H1 (cell line): ENCODE measurements around the gene SLC6A6. TPM values are rescaled to one million over a fixed set of nuclear protein-coding genes. Genes with fewer than 3 reads are reported as not detected.

Experiments
- CTCF ChIA-PET: fragments of 300-600 bp; sonication (Branson Sonifier 250); formaldehyde crosslinking; loops from one replicate; lab custom pipeline; 2021; ENCODE audit not compliant: partially characterized antibody; lab: Charles Lee
- POLR2A ChIA-PET: fragments of 300-600 bp; sonication (Branson Sonifier 250); formaldehyde crosslinking; loops from one replicate; lab custom pipeline; 2021; ENCODE audit warnings: inconsistent platforms; ENCODE audit not compliant: partially characterized antibody; lab: Charles Lee
- DNase-seq, 2 experiments: peaks; one replicate each; pipeline versions ENCODE4 v3.0.0 to v3.0.0-alpha.2; 2010 to 2022; ENCODE audit warnings: low spot score in 2 of 2, low read depth in 1 of 2, mixed read lengths in 1 of 2
- FAIRE-seq: peaks from 2 replicates; lab custom pipeline; 2011; peaks lifted over from hg19 to GRCh38; lab: Jason Lieb, UNC
- H2AFZ ChIP-seq: 2 replicates; pipeline ENCODE4 v1.8.1; 2012; ENCODE audit warnings: low read length, inconsistent platforms
- H2AK5ac ChIP-seq: 2 replicates; pipeline ENCODE4 v1.6.1; 2013; ENCODE audit warnings: low read depth, low read length
- H2BK120ac ChIP-seq: replicated peaks from 2 replicates; pipeline ENCODE3; 2013; ENCODE audit warnings: low read depth, low read length, inconsistent platforms
- H2BK12ac ChIP-seq: 2 replicates; pipeline ENCODE4 v1.6.1; 2013; ENCODE audit warnings: low read depth, low read length
- H2BK15ac ChIP-seq: 2 replicates; pipeline ENCODE4 v1.6.1; 2013; ENCODE audit warnings: low read length
- H2BK20ac ChIP-seq: 2 replicates; pipeline ENCODE4 v1.6.1; 2013; ENCODE audit warnings: low read length
- H2BK5ac ChIP-seq: 2 replicates; pipeline ENCODE4 v1.6.1; 2013; ENCODE audit warnings: low read depth, low read length
- H3K14ac ChIP-seq: 2 replicates; pipeline ENCODE4 v1.6.1; 2013; ENCODE audit warnings: inconsistent platforms; ENCODE audit not compliant: insufficient read length
- H3K18ac ChIP-seq: 2 replicates; pipeline ENCODE4 v1.6.1; 2013; ENCODE audit warnings: low read length; ENCODE audit errors: extremely low read depth
- H3K23ac ChIP-seq: 2 replicates; pipeline ENCODE4 v1.6.1; 2013; ENCODE audit warnings: inconsistent platforms; ENCODE audit not compliant: insufficient read length
- H3K23me2 ChIP-seq: 2 replicates; pipeline ENCODE4 v1.6.1; 2013; ENCODE audit warnings: low read depth, low read length
- H3K27ac ChIP-seq: 2 replicates; pipeline ENCODE4 v1.6.1; 2011; ENCODE audit warnings: low read depth, low read length, inconsistent platforms
- H3K27me3 ChIP-seq, 4 experiments: replicated peaks in 1 of 4; 1 replicate in 1 of 4; 2 replicates in 3 of 4; pipeline versions ENCODE4 v1.6.1 to v1.8.1; 2011 to 2013; ENCODE audit warnings: low read length in 3 of 4, mild to moderate bottlenecking in 3 of 4, inconsistent platforms in 2 of 4, mixed read lengths in 2 of 4, moderate library complexity in 1 of 4; ENCODE audit not compliant: control insufficient read depth in 3 of 4, insufficient read depth in 3 of 4; ENCODE audit errors: extremely low read depth in 1 of 4
- H3K36me3 ChIP-seq, 4 experiments: 2 replicates each; pipeline versions ENCODE4 v1.6.1 to v1.8.1; 2011 to 2013; ENCODE audit warnings: mild to moderate bottlenecking in 4 of 4, low read length in 3 of 4, moderate library complexity in 2 of 4, control low read depth in 1 of 4, inconsistent platforms in 1 of 4; ENCODE audit not compliant: insufficient read depth in 4 of 4, control insufficient read depth in 2 of 4
- H3K4ac ChIP-seq: replicated peaks from 2 replicates; pipeline ENCODE3; 2013; ENCODE audit warnings: low read length, low read depth, mixed read lengths, inconsistent platforms; ENCODE audit not compliant: insufficient read length
- H3K4me1 ChIP-seq, 4 experiments: replicated peaks in 1 of 4; 1 replicate in 1 of 4; 2 replicates in 3 of 4; pipeline versions ENCODE4 v1.6.1 to v1.8.1; 2011 to 2013; ENCODE audit warnings: low read length in 3 of 4, inconsistent platforms in 2 of 4, mixed read lengths in 1 of 4; ENCODE audit not compliant: insufficient read depth in 4 of 4, control insufficient read depth in 3 of 4
- H3K4me2 ChIP-seq, 2 experiments: 2 replicates each; pipeline versions ENCODE4 v1.6.1 to v1.8.1; 2011 to 2013; ENCODE audit warnings: low read depth in 2 of 2, low read length in 2 of 2, control low read depth in 1 of 2, inconsistent platforms in 1 of 2, mild to moderate bottlenecking in 1 of 2; ENCODE audit not compliant: insufficient read depth in 1 of 2
- H3K4me3 ChIP-seq, 4 experiments: fragments of 200-600, 300-600 bp in 1 of 4; sonication (generic), shearing (Covaris generic), sonication (Bioruptor Twin) in 1 of 4; 2 replicates each; pipeline versions ENCODE4 v1.5.1 to v1.8.1; 2011 to 2016; ENCODE audit warnings: low read length in 4 of 4, low read depth in 3 of 4, control low read depth in 2 of 4, inconsistent platforms in 2 of 4, mild to moderate bottlenecking in 2 of 4, mixed read lengths in 1 of 4, moderate library complexity in 1 of 4; ENCODE audit not compliant: insufficient read depth in 2 of 4; ENCODE audit errors: extremely low read depth in 1 of 4
- H3K56ac ChIP-seq: replicated peaks from 2 replicates; pipeline ENCODE3; 2013; ENCODE audit warnings: low read depth, mild to moderate bottlenecking, mixed read lengths, low read length, inconsistent platforms; ENCODE audit not compliant: insufficient read length
- H3K79me1 ChIP-seq: 2 replicates; pipeline ENCODE4 v1.6.1; 2013; ENCODE audit warnings: low read depth, low read length, control low read depth
- H3K79me2 ChIP-seq, 2 experiments: 2 replicates each; pipeline versions ENCODE4 v1.6.1 to v1.8.1; 2012 to 2013; ENCODE audit warnings: low read length in 2 of 2, mild to moderate bottlenecking in 2 of 2, inconsistent platforms in 1 of 2; ENCODE audit not compliant: insufficient read depth in 2 of 2, control insufficient read depth in 1 of 2
- H3K9ac ChIP-seq, 4 experiments: replicated peaks in 1 of 4; 1 replicate in 1 of 4; 2 replicates in 3 of 4; pipeline versions ENCODE4 v1.6.1 to v1.8.1; 2011 to 2013; ENCODE audit warnings: low read depth in 3 of 4, low read length in 3 of 4, control low read depth in 2 of 4, mild to moderate bottlenecking in 2 of 4, moderate library complexity in 2 of 4, inconsistent platforms in 1 of 4; ENCODE audit errors: extremely low read depth in 1 of 4
- H3K9me3 ChIP-seq, 2 experiments: 2 replicates each; pipeline versions ENCODE4 v1.6.1 to v1.8.1; 2012 to 2013; ENCODE audit warnings: mild to moderate bottlenecking in 2 of 2, moderate library complexity in 2 of 2, control low read depth in 1 of 2, inconsistent platforms in 1 of 2, low read depth in 1 of 2, low read length in 1 of 2, mixed read lengths in 1 of 2; ENCODE audit not compliant: insufficient read depth in 2 of 2
- H4K20me1 ChIP-seq, 2 experiments: replicated peaks in 1 of 2; 2 replicates each; pipeline versions ENCODE3 to v1.8.1; 2011 to 2013; ENCODE audit warnings: inconsistent platforms in 2 of 2, low read length in 2 of 2, mild to moderate bottlenecking in 1 of 2; ENCODE audit not compliant: insufficient read depth in 2 of 2, control insufficient read depth in 1 of 2
- H4K5ac ChIP-seq: 2 replicates; pipeline ENCODE4 v1.6.1; 2013; ENCODE audit warnings: low read length, low read depth, mixed read lengths, inconsistent platforms; ENCODE audit not compliant: insufficient read length
- H4K8ac ChIP-seq: 2 replicates; pipeline ENCODE4 v1.8.0; 2013; ENCODE audit warnings: mild to moderate bottlenecking, moderate library complexity, low read length, inconsistent platforms; ENCODE audit not compliant: insufficient read depth; ENCODE audit errors: extremely low read depth
- H4K91ac ChIP-seq: replicated peaks from 2 replicates; pipeline ENCODE3; 2013; ENCODE audit warnings: low read length, mixed read lengths, inconsistent platforms; ENCODE audit not compliant: insufficient read length
- POU5F1 ChIP-seq: IDR thresholded peaks from 2 replicates; pipeline ENCODE4 v1.6.1; 2011; ENCODE audit warnings: low read depth, mild to moderate bottlenecking, low read length, moderate library complexity
- WGBS, 2 experiments: shearing (Covaris generic) in 1 of 2; methylation state at CpG; one replicate each; pipeline versions ENCODE4 v1.1.6 to v1.1.7; 2013 to 2015; ENCODE audit warnings: low lambda C conversion rate in 2 of 2, mixed read lengths in 2 of 2, inconsistent platforms in 1 of 2, low coverage in 1 of 2, missing lambda C conversion rate in 1 of 2; ENCODE audit not compliant: insufficient replicate concordance in 2 of 2, insufficient coverage in 1 of 2, insufficient read length in 1 of 2; ENCODE audit errors: extremely low coverage in 1 of 2, missing lambda C conversion rate in 1 of 2; 5-methylcytosine and 5-hydroxymethylcytosine counted together
- polyA plus RNA-seq, 7 experiments: library from polyadenylated mRNA; depleted of rRNA in 3 of 7; stranded (reverse) in 5 of 7; unstranded in 2 of 7; fragments of >200 nt in 5 of 7; fragments of 200-250 nt in 2 of 7; gene quantifications; 1 replicate in 5 of 7; 2 replicates in 1 of 7; 4 replicates in 1 of 7; pipeline versions ENCODE4 v1.2.1 to v1.2.3, GENCODE V29; 2011 to 2013; ENCODE audit warnings: missing spikeins in 2 of 7, mixed read lengths in 2 of 7
- total RNA-seq: library from RNA; stranded (reverse); fragmentation: NEBNext Ultra II Directional; extraction: Animal tissue kit (Norgen Biotek cat#: 25700); gene quantifications from 2 replicates; pipeline ENCODE4 v1.2.1, GENCODE V29; 2021

SLC6A6 gene
- total and polyA plus RNA-seq, 2 of the 8 experiments (the other 6 are each of a cell fraction or from before 2014, with no cell fraction given): 66.2 to 144 TPM

- ChIA-PET POLR2A (no interaction called here), CTCF (interaction anchor here (0.7 to 1.8 kb wide), 2 partner anchors 9 to 268 kb away, joined by 4 read pairs; no protein-coding TSS in a partner anchor)
- H3K36me3 ChIP-seq: peaks cover 13 to 59% (median 46%) of the 10 kb centered on the region in 4 experiments
- H4K91ac ChIP-seq: no peak overlapping the region
- H3K27ac ChIP-seq: no peak overlapping the region
- H2BK20ac ChIP-seq: no peak overlapping the region
- no peak overlapping the region for H3K18ac ChIP-seq
- H2BK5ac ChIP-seq: no peak overlapping the region
- H2BK120ac ChIP-seq: no peak overlapping the region
- no peak overlapping the region for H3K56ac ChIP-seq
- no peak overlapping the region for H4K5ac ChIP-seq
- H2AFZ ChIP-seq: no peak overlapping the region
- H3K9me3 ChIP-seq: no peaks in the 10 kb centered on the region
- H4K20me1 ChIP-seq: peaks cover 0 to 4% of the 10 kb centered on the region in 2 experiments
- H2BK15ac ChIP-seq: no peak overlapping the region
- H3K14ac ChIP-seq: no peak overlapping the region
- no peaks in the 10 kb centered on the region for H3K79me2 ChIP-seq
- H3K23ac ChIP-seq: no peak overlapping the region
- TF ChIP-seq POU5F1: no peak
- no peak for FAIRE-seq
- 90% methylated on average over 10 of the region's 10 CpGs; no CpG with 5 or more reads in 1 of the 2 experiments for WGBS, 2 experiments
- no peak overlapping the region for H2BK12ac ChIP-seq
- H2AK5ac ChIP-seq: no peak overlapping the region
- H3K79me1 ChIP-seq: peaks cover 3% of the 10 kb centered on the region; the same call in 1 of the 2 replicates
- H3K4me1 ChIP-seq: peaks cover 0 to 2% (median 0%) of the 10 kb centered on the region in 4 experiments; a peak in 2 of 7 replicates
- H3K4me2 ChIP-seq: no peak overlapping the region
- no peaks in the 10 kb centered on the region for H3K23me2 ChIP-seq
- no peak overlapping the region for H3K4me3 ChIP-seq
- no peak overlapping the region; the same call in 1 of the 2 replicates for H4K8ac ChIP-seq
- H3K27me3 ChIP-seq: no peaks in the 10 kb centered on the region
- no peak overlapping the region for H3K4ac ChIP-seq
- DNase-seq: no peak
- no peak overlapping the region for H3K9ac ChIP-seq
Observed at GRCh38 chr3:14471690-14472089, 69.3 kb downstream of the SLC6A6 start.
